HEK293T (cell line): ENCODE measurements around the gene ATP2B1.
"Not testable (repeated sequence)": the region's sequence is repeated elsewhere in the genome, so short reads cannot be mapped to it uniquely, and the experiment has no call there.

Source experiments
- CTCF ChIA-PET: fragments of 350-600 bp; formaldehyde crosslinking; extraction: SDS; loops from one replicate; lab custom pipeline; 2021; ENCODE audit warnings: antibody characterized with exemption, inconsistent platforms; lab: Yijun Ruan, JAX
- POLR2A ChIA-PET: fragments of 350-600 bp; formaldehyde crosslinking; extraction: SDS; loops from one replicate; lab custom pipeline; 2020; ENCODE audit warnings: antibody characterized with exemption, inconsistent platforms; lab: Yijun Ruan, JAX
- DNase-seq: peaks from one replicate; pipeline ENCODE4 v3.0.0; 2012; ENCODE audit warnings: mixed read lengths; ENCODE audit errors: extremely low spot score
- CTBP1 ChIP-seq: fragments of 450-650 bp; IDR thresholded peaks from 2 replicates; pipeline ENCODE4 v1.6.1; 2016; ENCODE audit warnings: borderline replicate concordance
- ELF4 ChIP-seq: fragments of 450-650 bp; IDR thresholded peaks from 2 replicates; pipeline ENCODE4 v1.6.1; 2017; ENCODE audit warnings: antibody characterized with exemption
- FOXA1 ChIP-seq: fragments of 450-650 bp; IDR thresholded peaks from 2 replicates; pipeline ENCODE4 v1.6.1; 2016; ENCODE audit warnings: mild to moderate bottlenecking
- FOXK2 ChIP-seq: fragments of 450-650 bp; IDR thresholded peaks from 2 replicates; pipeline ENCODE4 v1.6.1; 2016; ENCODE audit warnings: mild to moderate bottlenecking
- FOXM1 ChIP-seq: fragments of 450-650 bp; IDR thresholded peaks from 2 replicates; pipeline ENCODE4 v1.6.1; 2017; ENCODE audit warnings: mild to moderate bottlenecking, borderline replicate concordance
- HDGF ChIP-seq: fragments of 450-650 bp; IDR thresholded peaks from 2 replicates; pipeline ENCODE4 v1.6.1; 2017; ENCODE audit warnings: antibody characterized with exemption, borderline replicate concordance
- L3MBTL2 ChIP-seq: fragments of 450-650 bp; conservative IDR thresholded peaks from 2 replicates; pipeline ENCODE4 v1.6.1; 2016; ENCODE audit warnings: mild to moderate bottlenecking
- LEF1 ChIP-seq: fragments of 450-650 bp; IDR thresholded peaks from 2 replicates; pipeline ENCODE4 v1.6.1; 2017; ENCODE audit warnings: mild to moderate bottlenecking, borderline replicate concordance
- NFRKB ChIP-seq: fragments of 450-650 bp; IDR thresholded peaks from 2 replicates; pipeline ENCODE4 v1.6.1; 2016; ENCODE audit warnings: mild to moderate bottlenecking, moderate library complexity
- SP1 ChIP-seq: fragments of 450-650 bp; IDR thresholded peaks from 2 replicates; pipeline ENCODE4 v1.6.1; 2017
- SUZ12 ChIP-seq: fragments of 450-650 bp; IDR thresholded peaks from 2 replicates; pipeline ENCODE4 v1.6.1; 2016; ENCODE audit warnings: mild to moderate bottlenecking
- TARDBP ChIP-seq: fragments of 450-650 bp; IDR thresholded peaks from 2 replicates; pipeline ENCODE4 v1.6.1; 2016
- ZNF384 ChIP-seq: fragments of 450-650 bp; IDR thresholded peaks from 2 replicates; pipeline ENCODE4 v1.6.1; 2016
- TF ChIP-seq, protein P1 (sequence below): fragments of 450-650 bp; IDR thresholded peaks from 2 replicates; pipeline ENCODE4 v1.6.1; 2016

Gene ATP2B1

DNA sequence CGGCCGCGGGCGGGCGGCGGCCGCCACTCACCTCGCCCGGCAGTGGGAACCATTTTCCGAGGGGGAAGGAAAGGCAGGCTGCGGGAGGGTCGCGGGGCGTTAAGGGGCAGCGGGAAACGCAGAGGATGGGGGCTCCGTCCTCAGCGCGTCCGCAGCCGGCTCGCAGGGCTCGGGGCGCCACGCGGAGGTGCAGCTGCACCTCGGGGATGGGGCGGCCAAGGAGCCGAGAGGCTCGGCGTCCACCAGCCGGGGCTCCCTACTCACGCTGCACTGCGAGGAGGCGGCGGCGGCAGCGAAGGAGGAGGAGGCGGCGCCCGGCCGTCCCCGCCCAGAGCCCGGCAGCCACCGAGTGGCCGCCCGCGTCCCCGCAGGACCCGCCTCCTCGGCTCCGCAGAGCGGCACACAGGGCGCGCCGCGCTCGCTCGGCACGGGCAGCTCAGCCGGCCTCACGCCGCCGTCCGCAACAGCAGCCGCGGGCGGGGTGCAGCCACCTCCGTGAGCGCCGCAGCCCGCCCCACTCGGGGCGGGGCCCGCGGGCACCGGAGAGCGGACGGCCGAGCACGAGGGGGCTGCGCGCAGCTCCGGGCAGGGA lies at the start of gene ATP2B1:
TSS of gene ATP2B1 (minus strand) at position 274 of the 592 bp plus-strand sequence. CDS start 52,952 bp downstream, outside the sequence.
- TF ChIP-seq, protein P1, sequence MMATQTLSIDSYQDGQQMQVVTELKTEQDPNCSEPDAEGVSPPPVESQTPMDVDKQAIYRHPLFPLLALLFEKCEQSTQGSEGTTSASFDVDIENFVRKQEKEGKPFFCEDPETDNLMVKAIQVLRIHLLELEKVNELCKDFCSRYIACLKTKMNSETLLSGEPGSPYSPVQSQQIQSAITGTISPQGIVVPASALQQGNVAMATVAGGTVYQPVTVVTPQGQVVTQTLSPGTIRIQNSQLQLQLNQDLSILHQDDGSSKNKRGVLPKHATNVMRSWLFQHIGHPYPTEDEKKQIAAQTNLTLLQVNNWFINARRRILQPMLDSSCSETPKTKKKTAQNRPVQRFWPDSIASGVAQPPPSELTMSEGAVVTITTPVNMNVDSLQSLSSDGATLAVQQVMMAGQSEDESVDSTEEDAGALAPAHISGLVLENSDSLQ = peak; percentile 20; the same call in 1 of the 2 replicates
- TF ChIP-seq FOXM1 = 0 out of 2 replicates have a peak, but pooled peaks have one; percentile 51
- TF ChIP-seq HDGF = no peak
- no peak for TF ChIP-seq ZNF384
- TF ChIP-seq ELF4 = no peak
- DNase-seq = peak; percentile 73
- CTCF ChIA-PET = no interaction called here
- POLR2A ChIA-PET = interaction anchor here (0.8 to 1.5 kb wide), 17 partner anchors 10 to 305 kb away, joined by 3 to 12 read pairs (median 4); no protein-coding TSS in a partner anchor

DNA sequence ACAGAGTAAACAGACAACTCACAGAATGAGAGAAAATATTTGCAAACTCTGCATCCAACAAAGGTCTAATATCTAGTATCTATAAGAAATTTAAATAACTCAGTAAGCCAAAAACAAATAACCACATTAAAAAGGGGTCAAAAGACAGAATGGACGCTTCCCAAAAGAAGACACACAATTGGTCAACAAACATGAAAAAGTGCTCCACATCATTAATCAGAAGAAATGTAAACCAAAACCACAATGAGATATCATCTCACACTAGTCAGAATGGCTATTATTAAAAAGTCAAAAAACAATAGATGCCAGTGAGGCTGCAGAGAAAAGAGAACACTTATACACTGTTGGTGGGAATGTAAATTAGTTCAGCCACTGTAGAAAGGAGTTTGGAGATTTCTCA lies 49.3 kb upstream of the ATP2B1 start:
- CTCF ChIA-PET, DNase-seq, POLR2A ChIA-PET: not testable (repeated sequence)

DNA sequence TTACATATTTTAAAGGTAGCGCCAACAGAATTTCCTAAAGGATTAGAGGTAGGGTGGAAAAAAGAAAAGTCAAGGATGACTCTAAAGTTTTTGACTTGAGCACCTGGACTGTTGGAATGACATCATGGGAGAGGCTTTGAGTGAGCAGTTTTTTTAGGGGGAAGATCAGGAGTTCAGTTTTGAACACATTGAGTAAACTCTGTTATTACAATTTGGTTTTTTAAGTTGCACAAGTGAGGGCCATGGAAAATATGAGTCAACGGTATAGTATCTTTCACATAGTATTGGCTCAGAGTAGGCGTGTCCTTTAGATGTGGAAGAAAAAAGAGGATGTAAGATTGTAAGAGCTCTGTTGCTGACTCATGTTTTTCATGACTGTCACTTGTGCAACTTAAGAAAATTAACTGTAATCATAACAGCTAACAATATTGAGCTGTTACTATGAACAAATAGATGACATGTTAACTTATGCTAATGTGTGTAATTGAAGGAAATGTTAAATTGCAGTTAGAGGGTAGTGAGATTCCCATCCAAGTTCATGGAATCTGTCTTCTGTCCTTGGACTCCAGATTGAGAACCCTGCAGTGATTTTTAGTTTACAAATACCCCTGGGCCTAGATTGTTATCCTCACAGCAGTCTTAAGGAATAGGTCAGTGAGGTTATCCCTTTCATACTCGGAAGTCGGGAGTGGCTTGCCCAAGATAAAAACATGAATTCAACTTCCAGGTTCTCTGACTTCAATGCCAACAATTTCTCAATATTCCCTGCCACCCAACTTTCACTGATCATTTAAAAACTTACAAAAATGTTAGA lies 48.2 kb upstream of the ATP2B1 start:
- no peak for DNase-seq
- ChIA-PET POLR2A (no interaction called here), CTCF (no interaction called here)

DNA sequence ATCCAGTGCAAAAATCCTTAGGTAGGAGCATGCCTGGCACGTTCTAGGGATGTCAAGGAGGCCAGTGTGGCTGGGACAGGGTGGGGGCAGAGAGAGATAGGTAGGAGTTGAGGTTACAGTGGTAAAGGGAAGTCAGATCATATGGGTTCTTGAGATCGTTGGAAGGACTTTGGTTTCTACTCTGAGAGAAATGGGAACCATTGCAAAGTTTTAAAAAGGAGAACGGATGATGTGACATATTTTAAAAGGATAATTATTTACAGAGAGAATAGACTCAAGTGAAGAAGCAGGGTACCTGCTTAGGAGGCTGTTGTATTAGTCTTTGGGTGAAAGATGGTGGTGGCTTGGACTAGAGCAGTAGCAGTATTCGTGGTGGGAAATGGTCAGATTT lies 47.6 kb upstream of the ATP2B1 start:
- ChIA-PET POLR2A (no interaction called here), CTCF (no interaction called here)
- no peak for DNase-seq
- TF ChIP-seq ELF4 (no peak), L3MBTL2 (no peak), FOXK2 (no peak), LEF1 (no peak), NFRKB (no peak)

More for the DNA sequence above, 48.2 kb upstream of the ATP2B1 start:
- TF ChIP-seq SUZ12 = no peak
- no peak for TF ChIP-seq NFRKB
- no peak for TF ChIP-seq L3MBTL2
- no peak for TF ChIP-seq CTBP1
- no peak for TF ChIP-seq FOXM1
- no peak for TF ChIP-seq SP1
- TF ChIP-seq FOXA1 = no peak
- TF ChIP-seq, protein P1 = no peak
- TF ChIP-seq LEF1 = no peak
- no peak for TF ChIP-seq ELF4
- TF ChIP-seq ZNF384 = no peak; the same call in 1 of the 2 replicates
- TF ChIP-seq FOXK2 = no peak

DNA sequence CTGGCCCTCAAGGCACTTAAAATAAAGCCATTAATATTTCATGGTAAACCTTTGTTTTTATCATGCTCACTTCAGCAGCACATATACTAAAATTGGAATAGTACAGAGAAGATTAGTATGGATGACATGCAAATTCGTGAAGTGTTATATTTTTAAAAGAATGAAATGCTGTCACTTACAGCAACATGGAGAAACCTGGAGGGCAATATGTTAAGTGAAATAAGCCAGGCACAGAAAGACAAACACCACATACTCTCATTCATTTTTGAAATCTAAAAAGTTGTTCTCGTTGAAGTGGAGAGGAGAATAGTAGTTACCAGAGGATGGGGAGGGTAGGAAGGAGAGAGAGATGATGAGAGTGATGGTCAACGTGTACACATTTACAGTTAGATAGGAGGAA lies 45.4 kb upstream of the ATP2B1 start:
- TF ChIP-seq, protein P1 = no peak
- TF ChIP-seq LEF1 (no peak), FOXK2 (no peak)
- CTCF ChIA-PET = no interaction called here
- POLR2A ChIA-PET = interaction anchor here (1.3 kb wide), 1 partner anchor 45 kb away, joined by 3 read pairs; no protein-coding TSS in a partner anchor
- DNase-seq = no peak

DNA sequence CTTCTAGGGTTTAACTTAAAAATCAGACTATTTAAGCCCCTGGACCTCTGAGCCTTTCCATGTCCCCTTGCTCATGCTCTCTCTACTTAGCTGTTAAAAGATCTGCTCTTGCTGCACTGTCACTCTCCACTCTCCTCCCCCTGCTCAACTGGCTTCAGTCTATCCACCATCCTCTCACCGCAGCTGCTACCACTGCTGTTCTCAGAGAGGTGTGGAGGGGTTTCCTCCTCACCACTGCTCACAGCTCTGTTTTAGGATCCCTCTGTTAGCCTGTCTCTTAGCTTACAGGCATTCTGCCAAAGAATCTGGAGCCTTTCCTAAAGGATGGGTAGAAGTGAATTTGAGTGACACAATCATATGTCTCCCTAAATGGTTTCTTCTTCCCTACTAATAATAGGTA lies 43.7 kb upstream of the ATP2B1 start:
- no peak for DNase-seq
- ChIA-PET POLR2A (interaction anchor here (0.6 to 1.2 kb wide), 2 partner anchors 43 to 125 kb away, joined by 3 read pairs; no protein-coding TSS in a partner anchor), CTCF (interaction anchor here (0.6 kb wide), 1 partner anchor 234 kb away, joined by 3 read pairs; no protein-coding TSS in a partner anchor)
- no peak for TF ChIP-seq ZNF384
- TF ChIP-seq SUZ12 = no peak
- TF ChIP-seq TARDBP = no peak
- no peak for TF ChIP-seq SP1
- no peak for TF ChIP-seq FOXK2
- no peak for TF ChIP-seq FOXA1
